Middle frontal gyrus (tissue), 1 donor: ENCODE results near the gene WBP2NL.
A peak's percentile ranks its signal among the peaks of the same experiment; 100 is the strongest.
"Not testable (repeated sequence)": the region's sequence is repeated elsewhere in the genome, so short reads cannot be mapped to it uniquely, and the experiment has no call there.

Experiments used
- DNase-seq: peaks from one replicate; pipeline ENCODE4 v3.0.0-alpha.2; 2015; ENCODE audit warnings: low spot score; ENCODE audit errors: extremely low spot score

Gene WBP2NL

DNA sequence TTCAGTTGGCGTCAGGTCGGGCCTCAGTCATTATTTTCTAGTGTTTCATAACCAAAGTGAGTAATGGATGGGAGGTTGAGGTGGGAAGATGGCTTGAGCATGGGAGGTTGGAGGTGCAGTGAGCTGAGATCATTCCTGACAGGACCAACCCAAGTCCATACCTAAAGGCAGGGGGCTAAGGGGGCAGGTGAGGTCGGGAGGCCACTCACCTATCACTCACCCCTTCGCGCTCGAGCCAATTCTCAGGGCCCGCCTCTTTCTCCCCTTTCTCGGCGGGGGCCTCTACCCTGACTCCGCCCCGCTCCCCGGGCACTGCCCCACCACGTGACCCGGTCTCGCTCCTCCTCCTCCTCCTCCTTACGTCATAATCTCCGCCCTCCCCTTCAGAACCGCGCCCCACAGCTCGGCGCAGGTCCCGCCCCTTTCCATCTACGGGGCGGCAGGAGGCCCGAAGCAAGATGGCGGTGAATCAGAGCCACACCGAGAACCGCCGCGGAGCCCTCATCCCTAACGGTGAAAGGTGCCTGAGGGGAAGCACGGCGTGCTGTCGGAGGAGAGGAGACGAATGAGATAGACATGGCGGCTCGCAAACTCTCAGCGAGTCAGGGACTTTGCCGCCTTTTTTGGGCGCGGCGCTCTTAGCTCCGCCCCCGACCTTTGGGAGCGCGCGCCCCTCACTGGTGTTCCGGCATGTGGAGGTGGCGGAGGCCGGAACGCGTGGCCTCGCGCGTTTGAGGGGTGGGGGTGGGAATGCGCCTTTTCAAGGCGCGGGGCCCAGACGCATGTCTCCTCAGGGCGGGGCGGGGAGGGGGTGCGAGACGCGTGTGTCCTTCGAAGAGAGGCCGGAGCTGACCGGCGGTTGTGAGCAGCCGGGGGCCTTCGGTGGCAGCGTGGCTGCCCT is at the start of gene WBP2NL:
Gene WBP2NL, plus strand, starts transcription at position 428 of the 901 bp plus-strand sequence. Its CDS starts 31 bp downstream, at position 459.
- DNase-seq: peak; percentile 60

DNA sequence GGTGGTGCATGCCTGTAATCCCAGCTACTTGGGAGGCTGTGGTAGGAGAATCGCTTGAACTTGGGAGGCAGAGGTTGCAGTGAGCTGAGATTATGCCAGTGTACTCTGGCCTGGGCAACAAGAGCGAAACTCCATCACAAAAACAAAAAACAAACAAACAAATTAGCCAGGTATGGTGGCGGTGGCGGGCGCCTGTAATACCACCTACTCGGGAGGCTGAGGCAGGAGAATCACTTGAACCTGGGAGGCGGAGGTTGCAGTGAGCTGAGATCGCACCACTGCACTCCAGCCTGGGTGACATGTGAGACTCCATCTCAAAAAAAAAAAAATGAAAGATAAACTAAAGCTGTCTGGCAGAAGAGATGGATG is 49.7 kb upstream of the WBP2NL start:
- DNase-seq: not testable (repeated sequence)

DNA sequence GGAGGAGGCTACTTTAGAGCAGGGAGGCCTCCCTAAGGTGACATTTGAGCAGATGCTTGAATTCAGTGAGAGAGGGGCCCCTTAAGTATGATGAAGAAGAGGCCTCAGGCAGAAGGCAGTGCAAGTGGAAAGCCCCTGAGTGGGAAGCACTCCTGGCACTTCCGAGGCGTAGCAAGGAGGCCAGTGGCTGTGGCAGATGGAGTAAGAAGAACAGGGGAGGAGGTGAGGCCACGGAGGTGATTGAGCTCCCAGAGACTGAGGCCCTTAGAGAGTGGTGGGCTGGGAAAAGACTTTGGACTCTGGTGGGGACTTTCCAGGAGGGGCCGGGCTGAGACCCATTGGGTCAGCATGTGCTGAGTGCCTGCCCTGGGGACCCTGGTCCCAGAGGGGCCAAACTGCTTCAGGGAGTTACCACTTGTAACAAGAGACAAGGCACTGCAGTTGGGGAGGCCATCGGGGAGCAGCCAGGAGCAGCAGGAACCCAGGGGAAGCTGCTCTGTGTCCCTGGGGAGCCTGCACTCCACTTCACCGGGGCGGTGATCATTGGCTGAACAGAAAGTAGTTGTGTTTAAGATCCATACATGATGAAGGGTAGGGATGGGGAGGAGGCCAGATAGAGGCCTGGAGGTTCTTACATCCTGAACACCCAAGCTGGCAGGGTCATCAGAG is 49.2 kb upstream of the WBP2NL start:
- no peak for DNase-seq

GRCh38 chr22:41951898-41952474 is 46.6 kb upstream of the WBP2NL start, which contains the start of gene SMIM45:
Gene SMIM45 (plus strand): TSS chr22:41952150.
- DNase-seq: peak; percentile 69

GRCh38 chr22:41952713-41953112 is 45.9 kb upstream of the WBP2NL start:
- no peak for DNase-seq

GRCh38 chr22:41957941-41958556 is 40.5 kb upstream of the WBP2NL start:
- no peak for DNase-seq

GRCh38 chr22:41963453-41964111 is 35.0 kb upstream of the WBP2NL start:
- DNase-seq: no peak

- no peak for DNase-seq
These were observed 34.5 kb upstream of the WBP2NL start for GRCh38 chr22:41964112-41964491.

DNA sequence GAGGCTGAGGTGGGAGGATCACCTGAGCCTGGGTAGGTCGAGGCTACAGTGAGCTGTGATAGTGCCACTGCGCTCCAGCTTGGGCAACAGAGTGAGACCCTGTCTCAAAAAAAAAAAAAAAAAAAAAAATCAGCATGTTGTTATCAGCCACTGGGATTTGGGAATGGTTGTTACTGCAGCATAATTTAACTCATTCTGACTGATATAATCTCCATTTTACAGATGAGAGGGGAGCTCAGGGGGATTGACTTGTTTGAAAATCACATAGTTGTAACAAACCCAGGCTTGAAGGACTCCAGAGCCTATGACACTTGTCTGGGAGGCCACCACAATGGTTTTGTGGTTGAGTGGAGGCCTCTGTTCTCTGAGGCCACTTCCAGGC is 32.4 kb upstream of the WBP2NL start:
- no peak for DNase-seq

DNA sequence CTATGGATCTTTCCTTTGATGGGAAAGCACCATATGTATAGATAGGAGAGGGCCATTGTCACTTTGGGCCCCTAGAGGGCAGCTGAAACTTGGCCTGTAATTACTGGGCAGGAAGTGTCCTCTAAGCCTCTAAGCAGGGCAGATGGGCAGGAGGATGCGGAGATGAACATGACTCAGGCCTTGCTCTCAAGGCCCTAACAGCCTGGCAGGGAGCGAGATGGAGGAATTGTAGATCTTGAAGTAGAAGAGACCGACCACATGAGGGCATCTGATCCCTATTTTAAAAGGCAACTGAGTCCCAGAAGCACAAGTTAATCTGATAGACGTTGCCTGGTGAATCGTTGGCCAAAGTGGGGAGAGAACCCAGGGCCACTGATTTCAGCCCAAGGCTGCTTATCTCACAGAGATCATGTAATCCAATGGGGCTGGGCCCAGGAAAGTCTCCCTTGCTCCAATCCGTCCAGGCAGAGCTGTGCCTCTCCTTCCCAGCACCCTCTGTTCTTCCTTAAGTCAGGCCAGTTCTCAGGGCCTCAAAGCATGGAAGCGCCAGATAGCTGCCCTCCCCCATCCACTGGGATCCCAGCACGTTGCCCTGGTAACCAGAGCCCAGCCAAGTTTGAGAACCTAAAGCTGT is 31.9 kb upstream of the WBP2NL start:
- no peak for DNase-seq

- no peak for DNase-seq
These were observed 30.0 kb upstream of the WBP2NL start for GRCh38 chr22:41968601-41969000.

DNA sequence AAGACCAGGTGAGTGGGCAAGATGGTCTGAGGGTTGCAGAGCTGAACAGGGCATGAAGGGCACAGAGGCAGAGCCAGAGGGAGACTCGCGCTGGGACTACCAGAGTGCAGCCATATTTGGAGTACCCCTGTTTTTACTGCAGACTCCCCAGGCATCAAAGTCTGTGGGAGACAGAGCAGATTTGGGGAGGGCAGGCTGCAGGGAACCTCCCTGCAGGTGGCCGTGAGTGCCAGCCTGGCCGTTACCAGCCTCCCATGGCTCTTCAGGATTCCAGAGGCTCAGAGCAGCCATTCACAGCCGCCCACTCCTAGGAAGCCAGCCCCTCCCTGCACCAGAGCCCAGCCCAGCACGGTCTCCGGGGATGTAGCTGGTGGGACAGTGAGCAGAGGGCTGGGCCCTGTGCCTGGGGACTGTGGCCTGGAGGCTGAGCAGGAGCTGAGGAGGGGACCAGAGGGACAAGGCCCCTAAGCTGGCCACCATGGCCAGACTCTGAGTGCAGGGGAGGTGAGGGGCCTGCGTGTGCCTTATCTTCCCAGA is 29.4 kb upstream of the WBP2NL start, which contains the start of gene SEPTIN3:
Gene SEPTIN3, plus strand, starts transcription at position 334 of the 537 bp plus-strand sequence. CDS start 2,050 bp downstream, outside the sequence.
- DNase-seq: no peak

- DNase-seq: no peak
These were observed 28.0 kb upstream of the WBP2NL start for GRCh38 chr22:41970601-41971000.

DNA sequence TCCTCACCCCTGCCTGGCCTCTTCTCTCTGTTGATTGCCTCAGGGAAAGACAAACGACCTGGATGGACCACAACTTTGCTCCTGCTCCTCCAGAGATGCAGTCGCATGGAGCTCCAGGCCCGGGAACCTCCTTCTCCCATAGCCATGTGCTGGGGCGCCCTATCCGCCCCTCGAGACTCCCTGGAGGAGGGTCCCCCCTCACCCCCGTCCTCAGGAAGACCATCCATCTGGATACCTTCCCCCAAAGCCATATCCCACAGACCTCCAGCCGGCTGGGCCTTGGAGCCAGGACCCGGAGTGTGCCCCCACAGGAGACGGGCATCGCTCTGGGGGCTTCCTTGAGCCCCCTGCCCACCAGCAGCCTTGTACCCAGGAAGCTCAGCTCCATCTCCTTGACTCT is 27.2 kb upstream of the WBP2NL start:
- DNase-seq: no peak

DNA sequence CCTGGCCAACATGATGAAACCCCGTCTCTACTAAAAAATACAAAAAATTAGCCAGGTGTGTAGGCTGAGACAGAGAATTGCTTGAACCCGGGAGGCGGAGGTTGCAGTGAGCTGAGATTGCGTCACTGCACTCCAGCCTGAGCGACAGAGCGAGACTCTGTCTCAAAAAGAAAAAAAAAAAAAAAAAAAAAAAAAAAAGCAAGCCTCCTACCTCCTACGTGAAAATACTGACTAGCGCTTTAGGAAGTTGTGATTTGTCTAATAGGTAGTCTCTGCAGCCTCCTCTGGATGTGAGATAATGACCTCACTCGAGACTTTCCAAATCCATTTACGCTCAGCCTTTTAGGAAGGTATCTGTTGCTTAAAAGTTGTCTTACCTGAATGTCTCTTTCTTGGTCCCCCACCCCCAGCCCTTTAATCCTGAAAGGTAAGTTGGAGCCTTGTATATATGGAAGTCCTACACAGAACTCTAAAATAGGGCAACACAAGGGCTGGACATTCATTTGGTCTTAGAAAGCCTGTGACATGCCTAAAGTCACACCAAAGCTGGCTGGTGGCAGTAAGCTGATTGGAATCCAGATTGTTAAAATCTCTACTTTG is 23.8 kb upstream of the WBP2NL start:
- DNase-seq: no peak

- DNase-seq: no peak
These were observed 23.1 kb upstream of the WBP2NL start for GRCh38 chr22:41975299-41976069.

GRCh38 chr22:41976070-41976901 is 22.3 kb upstream of the WBP2NL start:
- DNase-seq: peak; percentile 13

GRCh38 chr22:41976961-41977566 is 21.5 kb upstream of the WBP2NL start:
- no peak for DNase-seq
